Measurements from ENCODE around the gene PLXNC1.
A peak's percentile ranks its signal among the peaks of the same experiment; 100 is the strongest.

PLXNC1 gene

GRCh38 chr12:94152292-94153078, 4.1 kb downstream of the PLXNC1 start (continued):
- peak; percentile 35; the same call in 1 of the 2 replicates for TF ChIP-seq ZBTB44 (tag by site-specific recombination; IDR thresholded peaks at IDR 0.05)
- peak; percentile 62 for TF ChIP-seq OSR2 (tag by site-specific recombination; IDR thresholded peaks at IDR 0.05)
- TF ChIP-seq WT1 (tag by site-specific recombination; IDR thresholded peaks at IDR 0.05), result peak; percentile 59
- TF ChIP-seq ZNF18 (tag by site-specific recombination; IDR thresholded peaks at IDR 0.05), result peak; percentile 70
- peak; percentile 47; the same call in 1 of the 2 replicates for TF ChIP-seq ZNF10 (tag by site-specific recombination; IDR thresholded peaks at IDR 0.05)
- TF ChIP-seq ZNF664 (tag by site-specific recombination; IDR thresholded peaks at IDR 0.05), result no peak
- TF ChIP-seq ZNF366 (tag by site-specific recombination; conservative IDR thresholded peaks at IDR 0.05), result peak; percentile 69
- TF ChIP-seq, protein P1, sequence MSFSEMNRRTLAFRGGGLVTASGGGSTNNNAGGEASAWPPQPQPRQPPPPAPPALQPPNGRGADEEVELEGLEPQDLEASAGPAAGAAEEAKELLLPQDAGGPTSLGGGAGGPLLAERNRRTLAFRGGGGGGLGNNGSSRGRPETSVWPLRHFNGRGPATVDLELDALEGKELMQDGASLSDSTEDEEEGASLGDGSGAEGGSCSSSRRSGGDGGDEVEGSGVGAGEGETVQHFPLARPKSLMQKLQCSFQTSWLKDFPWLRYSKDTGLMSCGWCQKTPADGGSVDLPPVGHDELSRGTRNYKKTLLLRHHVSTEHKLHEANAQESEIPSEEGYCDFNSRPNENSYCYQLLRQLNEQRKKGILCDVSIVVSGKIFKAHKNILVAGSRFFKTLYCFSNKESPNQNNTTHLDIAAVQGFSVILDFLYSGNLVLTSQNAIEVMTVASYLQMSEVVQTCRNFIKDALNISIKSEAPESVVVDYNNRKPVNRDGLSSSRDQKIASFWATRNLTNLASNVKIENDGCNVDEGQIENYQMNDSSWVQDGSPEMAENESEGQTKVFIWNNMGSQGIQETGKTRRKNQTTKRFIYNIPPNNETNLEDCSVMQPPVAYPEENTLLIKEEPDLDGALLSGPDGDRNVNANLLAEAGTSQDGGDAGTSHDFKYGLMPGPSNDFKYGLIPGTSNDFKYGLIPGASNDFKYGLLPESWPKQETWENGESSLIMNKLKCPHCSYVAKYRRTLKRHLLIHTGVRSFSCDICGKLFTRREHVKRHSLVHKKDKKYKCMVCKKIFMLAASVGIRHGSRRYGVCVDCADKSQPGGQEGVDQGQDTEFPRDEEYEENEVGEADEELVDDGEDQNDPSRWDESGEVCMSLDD (tag by site-specific recombination; IDR thresholded peaks at IDR 0.05), result no peak

GRCh38 chr12:94157181-94157580, 8.8 kb downstream of the PLXNC1 start:
- Histone ChIP-seq H3K9me3 (ENCODE audit: control insufficient read depth, insufficient read depth, low read depth, low read length) (no peaks in the 10 kb centered on the region), H3K4me3 (ENCODE audit: low read depth, low read length) (no peak overlapping the region), H3K27ac (ENCODE audit: extremely low read depth, low read depth, low read length) (no peak overlapping the region), H3K4me1 (ENCODE audit: control insufficient read depth, insufficient read depth, low read length) (peaks cover 5% of the 10 kb centered on the region; the same call in 1 of the 2 replicates), H3K36me3 (ENCODE audit: control insufficient read depth in 2 of 2, insufficient read depth in 1 of 2, low read length in 2 of 2) (no peaks in the 10 kb centered on the region)
- POLR2A ChIA-PET, result no interaction called here
- CTCF ChIA-PET, result no interaction called here
- TF ChIP-seq, protein P2, sequence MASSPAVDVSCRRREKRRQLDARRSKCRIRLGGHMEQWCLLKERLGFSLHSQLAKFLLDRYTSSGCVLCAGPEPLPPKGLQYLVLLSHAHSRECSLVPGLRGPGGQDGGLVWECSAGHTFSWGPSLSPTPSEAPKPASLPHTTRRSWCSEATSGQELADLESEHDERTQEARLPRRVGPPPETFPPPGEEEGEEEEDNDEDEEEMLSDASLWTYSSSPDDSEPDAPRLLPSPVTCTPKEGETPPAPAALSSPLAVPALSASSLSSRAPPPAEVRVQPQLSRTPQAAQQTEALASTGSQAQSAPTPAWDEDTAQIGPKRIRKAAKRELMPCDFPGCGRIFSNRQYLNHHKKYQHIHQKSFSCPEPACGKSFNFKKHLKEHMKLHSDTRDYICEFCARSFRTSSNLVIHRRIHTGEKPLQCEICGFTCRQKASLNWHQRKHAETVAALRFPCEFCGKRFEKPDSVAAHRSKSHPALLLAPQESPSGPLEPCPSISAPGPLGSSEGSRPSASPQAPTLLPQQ (tag by site-specific recombination; IDR thresholded peaks at IDR 0.05), result no peak
- TF ChIP-seq ZNF521 (tag by site-specific recombination; IDR thresholded peaks at IDR 0.05), result no peak
- TF ChIP-seq ZSCAN16 (tag by site-specific recombination; IDR thresholded peaks at IDR 0.05), result no peak
- TF ChIP-seq ZNF23 (tag by site-specific recombination; IDR thresholded peaks at IDR 0.05; ENCODE audit: borderline replicate concordance), result no peak
- TF ChIP-seq HOXA7 (CRISPR knock-in tag; IDR thresholded peaks at IDR 0.05; ENCODE audit: borderline replicate concordance), result no peak
- no peak for TF ChIP-seq ZNF785 (tag by site-specific recombination; IDR thresholded peaks at IDR 0.05)
- TF ChIP-seq ZNF354C (tag by site-specific recombination; IDR thresholded peaks at IDR 0.05; ENCODE audit: borderline replicate concordance, low read depth), result no peak
- TF ChIP-seq ZSCAN23 (tag by site-specific recombination; IDR thresholded peaks at IDR 0.05), result no peak
- TF ChIP-seq SALL2 (tag by site-specific recombination; IDR thresholded peaks at IDR 0.05; ENCODE audit: borderline replicate concordance), result no peak
- no peak for TF ChIP-seq ZNF132 (tag by site-specific recombination; IDR thresholded peaks at IDR 0.05; ENCODE audit: borderline replicate concordance)
- no peak for TF ChIP-seq HOXC10 (CRISPR knock-in tag; IDR thresholded peaks at IDR 0.05)
- TF ChIP-seq ZFP37 (tag by site-specific recombination; IDR thresholded peaks at IDR 0.05), result no peak
- TF ChIP-seq SETDB1 (IDR thresholded peaks at IDR 0.05; ENCODE audit: insufficient read length, low read length), result no peak
- TF ChIP-seq ZNF341 (tag by site-specific recombination; IDR thresholded peaks at IDR 0.05; ENCODE audit: low read depth), result no peak
- TF ChIP-seq PRDM10 (tag by site-specific recombination; IDR thresholded peaks at IDR 0.05), result no peak
- no peak for TF ChIP-seq ZBTB6 (tag by site-specific recombination; IDR thresholded peaks at IDR 0.05)

All from HEK293 (cell line).